Right kidney (tissue), 1 donor: ENCODE data around the gene TMEM245.
"Not testable (repeated sequence)": the region's sequence is repeated elsewhere in the genome, so short reads cannot be mapped to it uniquely, and the experiment has no call there.

Source experiments
- DNase-seq: peaks from one replicate; pipeline ENCODE4 v3.0.0-alpha.2; 2016

TMEM245 gene

DNA sequence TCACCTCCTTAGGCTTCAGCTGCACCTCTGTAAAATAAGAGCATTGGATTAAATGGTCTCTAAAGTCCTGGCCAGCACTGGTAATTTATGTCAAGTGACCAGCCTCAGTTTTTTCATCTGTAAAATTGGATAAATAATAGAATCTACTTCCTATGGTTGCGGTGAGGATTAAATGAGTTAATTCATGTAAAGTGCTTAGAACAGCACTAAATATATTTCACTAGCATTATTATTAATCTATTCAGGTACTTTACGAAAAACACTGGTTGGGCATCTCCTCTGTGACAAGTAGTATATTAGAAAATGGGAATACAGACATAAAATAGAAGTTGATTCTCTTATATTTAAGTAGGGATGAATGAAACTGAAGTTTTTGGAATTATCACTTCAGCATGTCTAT lies 13.8 kb upstream of the TMEM245 start:
- no peak for DNase-seq

DNA sequence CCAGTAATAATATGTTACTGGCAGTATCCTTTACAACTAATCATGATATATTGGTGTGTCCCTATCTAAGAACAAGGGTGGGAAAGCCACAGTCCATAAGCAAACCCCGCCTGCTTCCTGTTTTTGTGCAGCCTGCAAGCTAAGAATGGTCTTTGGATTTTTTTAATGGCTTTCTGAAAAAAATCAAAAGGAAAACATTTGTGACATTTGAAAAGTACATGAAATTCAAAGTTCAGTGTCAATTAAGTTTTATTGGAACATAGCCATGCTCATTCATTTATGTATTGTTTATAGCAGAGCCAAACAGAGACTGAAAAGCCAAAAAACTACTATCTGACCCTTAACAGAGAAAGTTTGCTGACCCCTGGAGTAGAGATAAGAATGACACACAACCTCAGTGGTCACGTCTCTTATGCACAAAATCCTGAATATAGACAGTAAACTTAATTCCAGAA lies 12.8 kb upstream of the TMEM245 start:
- no peak for DNase-seq

- no peak for DNase-seq
Measured at GRCh38 chr9:109129470-109130197, 9.9 kb upstream of the TMEM245 start.

GRCh38 chr9:109126671-109127070 lies 6.9 kb upstream of the TMEM245 start:
- not testable (repeated sequence) for DNase-seq

DNA sequence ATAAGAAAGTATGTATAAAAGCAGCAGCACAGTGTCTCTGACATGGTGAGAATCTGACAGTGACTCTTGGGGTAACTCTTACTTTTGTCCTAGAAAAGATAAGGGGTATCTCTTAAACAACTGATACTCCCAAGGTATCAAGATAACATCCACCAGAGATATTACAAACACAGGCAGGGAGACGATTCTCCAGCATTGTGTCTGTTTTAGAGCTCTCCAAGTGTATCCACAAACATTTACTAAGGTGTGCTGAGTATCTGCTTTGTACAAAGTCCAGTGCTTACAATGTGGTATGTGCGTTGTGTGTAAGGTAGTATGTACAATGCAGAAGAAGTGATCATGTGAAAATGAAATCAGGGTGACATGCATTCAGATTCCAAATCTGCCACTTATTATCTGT lies 4.4 kb upstream of the TMEM245 start:
- no peak for DNase-seq

GRCh38 chr9:109122726-109123621 lies 3.2 kb upstream of the TMEM245 start:
- DNase-seq = no peak

DNA sequence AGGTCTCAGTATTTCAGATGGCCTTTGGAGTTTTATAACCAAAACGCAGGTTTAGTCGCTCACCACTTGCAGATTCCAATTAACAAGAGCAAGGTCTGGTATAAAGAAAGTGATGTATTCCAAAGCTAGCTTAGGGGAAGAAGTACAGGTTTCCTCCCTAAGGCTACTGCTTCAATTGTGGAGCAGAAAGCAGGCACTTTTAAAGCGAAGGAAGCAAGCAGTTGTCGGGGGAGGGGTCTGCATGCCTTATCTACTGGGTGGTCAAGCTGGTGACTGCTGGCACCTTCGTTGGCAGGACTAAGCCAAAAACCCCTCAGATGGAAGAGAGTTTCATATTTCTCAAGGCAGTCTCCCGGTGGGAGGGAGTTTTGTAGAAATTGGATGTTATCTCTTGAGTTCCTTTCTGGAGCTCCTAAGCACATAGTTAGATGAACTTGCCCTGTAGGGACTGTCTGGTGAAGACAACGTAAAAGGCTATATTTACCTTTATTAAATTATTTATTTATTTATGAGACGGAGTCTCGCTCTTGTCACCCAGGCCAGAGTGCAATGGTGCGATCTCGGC lies 1.6 kb upstream of the TMEM245 start:
- no peak for DNase-seq

- no peak for DNase-seq
Measured at GRCh38 chr9:109120204-109120789, 550 bp upstream of the TMEM245 start.

- no peak for DNase-seq
Measured at GRCh38 chr9:109118808-109119438, 824 bp downstream of the TMEM245 start.

GRCh38 chr9:109117856-109118807 lies 1.6 kb downstream of the TMEM245 start:
- peak; percentile 41 for DNase-seq

DNA sequence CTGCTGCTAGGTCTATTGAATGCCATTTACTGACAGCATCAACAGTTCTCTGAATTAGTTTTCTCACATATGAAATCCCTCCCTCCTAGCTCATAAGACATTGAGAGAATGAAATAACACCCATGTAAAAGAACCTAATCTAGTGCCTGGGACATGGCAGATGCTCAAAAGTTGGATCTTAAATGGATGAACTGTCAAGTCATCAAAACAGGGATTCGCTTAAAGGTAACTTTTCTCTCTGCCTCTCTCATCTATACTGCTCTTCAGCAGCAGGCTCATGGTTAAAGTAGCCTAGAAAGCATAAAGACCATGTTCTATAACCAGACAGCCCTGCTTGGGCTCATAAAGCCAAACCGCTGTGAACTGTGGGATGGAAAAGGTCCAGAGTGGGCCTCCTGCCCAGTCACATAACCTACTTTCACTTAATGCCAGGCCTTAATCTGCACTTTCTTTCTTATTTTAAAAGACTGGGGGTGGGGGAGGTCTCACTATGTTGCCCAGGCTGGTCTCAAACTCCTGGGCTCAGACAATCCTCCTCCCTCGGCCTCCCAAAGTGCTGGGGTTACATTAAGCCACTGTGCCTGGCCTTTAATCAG lies 3.7 kb downstream of the TMEM245 start:
- DNase-seq = no peak

DNA sequence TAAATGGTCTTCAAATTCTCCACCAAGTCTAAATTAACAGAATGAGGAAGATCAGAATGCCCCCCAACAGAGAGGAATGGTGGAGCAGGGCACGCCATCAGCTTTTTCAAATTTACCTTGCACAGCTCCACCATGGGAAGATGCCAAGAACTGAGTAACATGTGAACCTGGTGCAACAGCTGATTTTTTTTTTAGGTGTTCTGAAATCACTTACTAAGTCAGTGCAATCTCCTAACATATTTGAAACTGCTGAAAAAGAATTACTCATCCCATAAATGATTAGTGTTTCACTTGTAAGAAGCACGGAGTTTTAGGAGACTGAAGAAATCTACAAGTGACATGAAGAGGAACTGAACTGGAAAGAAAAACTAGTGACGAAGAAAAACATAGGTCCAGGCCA lies 5.1 kb downstream of the TMEM245 start:
- DNase-seq = no peak

- DNase-seq = no peak
Measured at GRCh38 chr9:109113892-109114609, 5.7 kb downstream of the TMEM245 start.

DNA sequence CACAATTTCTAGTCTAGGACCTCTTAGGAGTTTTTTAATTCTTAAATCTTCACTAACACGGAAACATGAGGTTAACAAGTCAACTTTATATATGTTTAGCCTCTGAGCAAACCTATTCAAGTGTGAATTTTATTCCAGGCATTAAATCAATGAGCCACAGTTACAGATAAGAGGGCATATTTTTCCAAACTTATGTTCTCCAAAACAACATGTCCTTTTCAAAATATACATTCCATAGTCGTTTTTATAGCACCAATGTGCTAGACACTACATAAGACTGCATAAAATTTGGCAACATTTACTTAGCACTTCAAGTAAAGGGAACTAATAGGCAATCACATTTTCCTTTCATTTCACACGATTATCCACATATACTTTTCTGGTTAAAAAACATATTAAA lies 6.5 kb downstream of the TMEM245 start:
- no peak for DNase-seq

DNA sequence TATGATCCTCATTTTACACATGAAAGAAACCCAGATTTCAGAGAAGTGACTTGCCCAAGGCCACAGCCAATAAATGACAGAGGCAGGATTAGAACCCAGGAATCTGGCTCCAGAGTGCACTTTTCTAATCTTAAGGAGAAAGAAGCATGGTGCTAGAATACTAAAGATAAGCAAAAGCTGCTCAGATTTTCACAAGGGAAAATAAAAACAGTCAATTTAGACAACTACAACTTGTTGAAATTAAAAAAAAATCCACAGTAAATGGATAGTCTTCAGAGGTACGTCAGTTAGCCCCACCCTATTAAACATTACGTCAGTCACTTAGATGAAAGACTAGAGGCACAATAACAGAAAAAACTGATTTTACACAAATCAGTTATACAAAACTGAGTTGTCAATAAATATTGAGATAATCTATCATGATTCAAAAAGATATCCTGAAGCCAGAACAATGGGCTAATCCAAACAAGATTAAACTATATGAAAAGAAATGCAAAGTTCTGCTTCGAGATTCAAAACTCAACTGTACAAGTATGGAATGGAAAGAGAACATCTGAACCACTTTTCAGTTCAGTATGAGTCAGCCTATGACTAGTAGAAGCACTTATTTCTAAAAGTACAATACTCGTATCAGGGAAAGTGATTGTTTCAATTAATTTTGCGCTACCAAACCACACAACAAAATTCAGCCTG lies 9.3 kb downstream of the TMEM245 start:
- no peak for DNase-seq

GRCh38 chr9:109109967-109110328 lies 9.8 kb downstream of the TMEM245 start:
- no peak for DNase-seq

DNA sequence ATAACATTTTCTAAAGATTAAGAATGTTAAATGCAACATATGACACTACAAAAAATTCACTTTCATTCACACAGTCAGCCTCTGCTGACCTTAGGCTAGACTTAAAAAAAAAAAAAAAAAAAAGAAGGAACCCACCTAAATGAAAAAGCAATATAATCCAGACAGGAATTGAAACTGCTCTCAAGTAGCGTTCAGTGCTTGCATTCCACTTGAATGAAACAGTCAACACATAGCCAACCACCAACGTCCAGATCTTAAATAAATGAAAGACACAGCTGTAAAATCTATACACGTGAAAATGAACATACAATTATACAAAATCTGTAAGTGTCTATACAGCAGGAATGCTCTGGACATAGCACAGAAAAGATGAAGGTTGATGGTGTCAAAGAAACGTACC lies 11.4 kb downstream of the TMEM245 start:
- DNase-seq = no peak

- no peak for DNase-seq
Measured at GRCh38 chr9:109107402-109108240, 12.1 kb downstream of the TMEM245 start.

DNA sequence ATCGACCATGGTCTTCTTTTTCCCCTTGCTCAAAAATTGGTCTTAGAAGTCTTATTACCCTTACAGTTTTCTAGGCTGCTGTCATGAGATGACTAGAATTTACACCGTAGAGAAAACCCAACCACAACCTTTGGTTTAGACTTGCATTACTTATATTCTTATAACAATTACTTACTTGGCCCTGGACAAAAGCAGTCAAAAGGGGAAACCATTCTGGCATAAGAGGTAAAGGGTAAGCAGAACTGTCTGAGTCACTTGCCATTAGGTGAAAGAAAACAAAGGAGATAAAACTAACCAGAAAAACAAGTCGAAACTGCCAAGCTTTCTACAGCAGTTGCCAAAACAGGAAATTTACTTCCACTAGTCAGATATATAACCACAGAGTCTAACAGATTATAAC lies 17.9 kb downstream of the TMEM245 start:
- no peak for DNase-seq
